Measurements from ENCODE around the gene AP5S1. TPM values are rescaled to one million over a fixed set of nuclear protein-coding genes. Genes with fewer than 3 reads are reported as not detected.
"Not testable (repeated sequence)": the region's sequence is repeated elsewhere in the genome, so short reads cannot be mapped to it uniquely, and the experiment has no call there.

AP5S1 gene
- total RNA-seq, 1 donor from 2014 or later = 14.4 TPM

DNA sequence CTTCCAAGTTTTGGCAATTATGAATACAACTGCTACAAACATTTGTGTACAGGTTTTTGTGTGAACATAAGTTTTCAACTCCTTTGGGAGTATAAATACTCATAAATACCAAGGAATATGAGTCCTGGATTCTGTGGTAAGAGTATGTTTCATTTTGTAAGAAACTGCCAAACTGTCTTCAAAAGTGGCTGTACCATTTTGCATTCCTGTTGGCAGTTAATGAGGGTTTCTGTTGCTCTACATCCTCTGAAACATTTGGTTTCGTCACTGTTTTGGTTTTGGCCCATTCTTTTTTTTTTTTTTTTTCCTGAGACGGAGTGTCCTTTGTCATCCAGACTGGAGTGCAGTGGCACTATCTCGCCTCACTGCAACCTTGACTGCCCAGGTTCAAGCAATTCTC is 8.5 kb downstream of the AP5S1 start:
- H3K4me3 ChIP-seq (ENCODE audit: low read depth, low read length) = no peak overlapping the region
- TF ChIP-seq, protein P1, sequence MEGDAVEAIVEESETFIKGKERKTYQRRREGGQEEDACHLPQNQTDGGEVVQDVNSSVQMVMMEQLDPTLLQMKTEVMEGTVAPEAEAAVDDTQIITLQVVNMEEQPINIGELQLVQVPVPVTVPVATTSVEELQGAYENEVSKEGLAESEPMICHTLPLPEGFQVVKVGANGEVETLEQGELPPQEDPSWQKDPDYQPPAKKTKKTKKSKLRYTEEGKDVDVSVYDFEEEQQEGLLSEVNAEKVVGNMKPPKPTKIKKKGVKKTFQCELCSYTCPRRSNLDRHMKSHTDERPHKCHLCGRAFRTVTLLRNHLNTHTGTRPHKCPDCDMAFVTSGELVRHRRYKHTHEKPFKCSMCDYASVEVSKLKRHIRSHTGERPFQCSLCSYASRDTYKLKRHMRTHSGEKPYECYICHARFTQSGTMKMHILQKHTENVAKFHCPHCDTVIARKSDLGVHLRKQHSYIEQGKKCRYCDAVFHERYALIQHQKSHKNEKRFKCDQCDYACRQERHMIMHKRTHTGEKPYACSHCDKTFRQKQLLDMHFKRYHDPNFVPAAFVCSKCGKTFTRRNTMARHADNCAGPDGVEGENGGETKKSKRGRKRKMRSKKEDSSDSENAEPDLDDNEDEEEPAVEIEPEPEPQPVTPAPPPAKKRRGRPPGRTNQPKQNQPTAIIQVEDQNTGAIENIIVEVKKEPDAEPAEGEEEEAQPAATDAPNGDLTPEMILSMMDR (conservative IDR thresholded peaks at IDR 0.05; ENCODE audit: low read depth, low read length) = no peak
- no peak for DNase-seq (ENCODE audit: low read depth)

DNA sequence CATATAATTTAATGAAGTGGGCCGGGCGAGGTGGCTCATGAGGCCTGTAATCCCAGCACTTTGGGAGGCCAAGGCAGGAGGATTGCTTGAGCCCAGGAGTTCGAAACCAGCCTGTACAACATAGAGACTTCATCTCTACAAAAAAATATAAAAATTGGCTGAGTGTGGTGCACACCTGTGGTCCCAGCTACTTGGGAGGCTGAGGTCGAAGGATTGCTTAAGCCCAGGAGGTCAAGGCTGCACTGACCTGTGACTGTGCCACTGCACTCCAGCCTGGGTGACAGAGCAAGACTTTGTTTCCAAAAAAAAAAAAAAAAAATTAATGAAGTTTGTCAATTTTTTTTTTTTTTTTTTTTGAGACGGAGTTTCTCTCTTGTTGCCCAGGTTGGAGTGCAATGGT is 9.5 kb downstream of the AP5S1 start:
- not testable (repeated sequence) for DNase-seq (ENCODE audit: low read depth); H3K4me3 ChIP-seq (ENCODE audit: low read depth, low read length)

DNA sequence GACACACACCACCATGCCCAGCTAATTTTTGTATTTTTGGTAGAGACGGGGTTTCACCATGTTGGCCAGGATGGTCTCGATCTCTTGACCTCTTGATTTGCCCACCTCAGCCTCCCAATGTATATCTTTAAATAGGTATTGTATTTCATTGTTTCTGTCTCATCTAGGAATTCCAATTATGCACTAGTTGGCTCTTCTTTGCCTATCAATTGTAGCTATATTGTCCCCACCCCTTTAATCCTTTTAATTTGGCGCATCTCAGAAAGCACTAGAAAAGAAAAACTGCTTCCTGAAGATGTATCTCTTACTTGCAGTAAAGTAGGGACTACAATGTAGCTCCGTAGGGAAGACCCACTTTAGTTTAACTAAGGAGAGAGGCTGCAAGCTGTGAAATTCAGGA is 15.8 kb downstream of the AP5S1 start:
- TF ChIP-seq, protein P1 (conservative IDR thresholded peaks at IDR 0.05; ENCODE audit: low read depth, low read length) = no peak
- H3K4me3 ChIP-seq (ENCODE audit: low read depth, low read length) = no peak overlapping the region

DNA sequence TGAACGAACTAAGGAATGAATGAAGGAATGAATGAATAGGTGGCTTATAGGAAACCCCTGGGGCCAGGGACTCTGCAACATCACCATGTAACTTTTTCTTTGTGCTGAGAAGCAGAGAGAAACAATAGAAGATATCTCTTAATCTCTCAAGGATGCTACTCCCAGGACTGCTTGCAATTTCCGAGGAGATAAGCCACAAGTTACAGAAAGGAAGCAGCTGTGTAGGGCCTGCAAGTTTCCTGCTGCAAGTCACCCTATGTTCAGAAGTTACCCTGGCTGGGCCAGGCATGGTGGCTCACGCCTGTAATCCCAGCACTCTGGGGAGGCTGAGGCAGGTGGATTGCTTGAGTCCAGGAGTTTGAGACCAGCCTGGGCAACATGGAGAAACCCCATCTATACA is 19.0 kb downstream of the AP5S1 start:
- DNase-seq (ENCODE audit: low read depth) = no peak
- H3K4me3 ChIP-seq (ENCODE audit: low read depth, low read length) = no peak overlapping the region
- TF ChIP-seq, protein P1 (conservative IDR thresholded peaks at IDR 0.05; ENCODE audit: low read depth, low read length) = no peak

More for the DNA sequence above, 15.8 kb downstream of the AP5S1 start:
- no peak for DNase-seq (ENCODE audit: low read depth)

DNA sequence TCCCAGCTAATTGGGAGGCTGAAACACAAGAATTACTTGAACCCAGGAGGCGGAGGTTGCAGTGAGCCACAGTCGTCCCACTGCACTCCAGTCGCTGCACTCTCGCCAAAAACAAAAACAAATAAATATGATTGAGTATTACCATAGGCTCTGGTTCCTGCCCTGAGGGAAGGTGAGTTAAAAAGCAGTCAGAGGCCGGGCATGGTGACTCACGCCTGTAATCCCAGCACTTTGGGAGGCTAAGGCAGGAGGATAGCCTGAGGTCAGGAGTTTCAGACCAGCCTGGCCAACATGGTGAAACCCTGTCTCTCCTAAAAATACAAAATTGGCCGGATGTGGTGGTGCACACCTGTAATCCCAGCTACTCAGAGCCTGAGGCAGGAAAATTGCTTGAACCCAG is 19.9 kb downstream of the AP5S1 start:
- not testable (repeated sequence) for DNase-seq (ENCODE audit: low read depth); H3K4me3 ChIP-seq (ENCODE audit: low read depth, low read length)

DNA sequence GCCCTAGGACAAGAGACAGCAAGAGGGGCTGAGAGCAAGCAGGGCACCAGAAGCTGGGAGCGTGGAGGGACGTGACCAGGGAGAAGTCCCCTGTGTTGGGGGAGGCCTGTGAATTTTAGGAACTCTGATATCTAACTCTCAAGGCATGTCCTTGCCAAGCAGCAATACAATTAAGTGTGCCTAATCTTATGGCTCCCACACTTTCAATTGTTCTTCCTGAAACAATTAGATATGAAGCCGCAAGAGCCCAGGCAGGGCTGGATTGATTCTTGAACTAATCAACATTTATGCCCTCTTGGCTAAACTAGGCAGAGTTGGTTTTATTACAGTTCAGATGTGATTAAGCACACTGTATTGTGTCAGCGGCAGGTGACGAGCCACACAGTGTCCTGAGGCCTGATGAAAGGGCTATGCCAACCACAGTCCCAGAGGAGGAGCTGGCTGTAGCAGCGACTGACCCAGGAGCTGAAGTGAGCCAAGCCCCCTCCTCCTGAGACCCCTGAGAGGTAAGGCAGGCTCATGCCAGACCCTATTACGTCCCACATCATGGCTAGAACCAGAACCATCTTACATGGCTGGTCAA is 22.1 kb downstream of the AP5S1 start:
- TF ChIP-seq, protein P1 (conservative IDR thresholded peaks at IDR 0.05; ENCODE audit: low read depth, low read length) = no peak
- no peak overlapping the region for H3K4me3 ChIP-seq (ENCODE audit: low read depth, low read length)
- DNase-seq (ENCODE audit: low read depth) = no peak

DNA sequence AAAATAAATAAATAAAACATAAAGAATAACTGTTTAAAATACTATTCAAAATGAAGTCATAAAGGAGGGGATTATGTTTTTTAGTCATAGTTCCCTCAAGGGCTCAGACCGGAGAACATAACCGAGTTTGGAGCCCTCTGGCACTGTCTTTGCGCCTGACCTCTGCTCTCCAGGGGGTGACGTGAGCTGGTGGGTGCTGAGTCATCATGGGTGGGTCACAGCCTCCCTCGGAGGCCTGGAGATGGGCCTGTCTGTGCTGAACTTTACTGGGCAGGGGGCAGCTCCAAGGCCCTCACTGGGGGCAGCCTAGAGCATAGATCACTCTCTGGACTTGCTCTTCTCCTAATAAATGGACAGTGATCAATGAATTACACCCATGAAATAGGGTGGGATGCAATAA is 23.1 kb downstream of the AP5S1 start:
- no peak for DNase-seq (ENCODE audit: low read depth)
- TF ChIP-seq, protein P1 (conservative IDR thresholded peaks at IDR 0.05; ENCODE audit: low read depth, low read length) = no peak
- H3K4me3 ChIP-seq (ENCODE audit: low read depth, low read length) = no peak overlapping the region

DNA sequence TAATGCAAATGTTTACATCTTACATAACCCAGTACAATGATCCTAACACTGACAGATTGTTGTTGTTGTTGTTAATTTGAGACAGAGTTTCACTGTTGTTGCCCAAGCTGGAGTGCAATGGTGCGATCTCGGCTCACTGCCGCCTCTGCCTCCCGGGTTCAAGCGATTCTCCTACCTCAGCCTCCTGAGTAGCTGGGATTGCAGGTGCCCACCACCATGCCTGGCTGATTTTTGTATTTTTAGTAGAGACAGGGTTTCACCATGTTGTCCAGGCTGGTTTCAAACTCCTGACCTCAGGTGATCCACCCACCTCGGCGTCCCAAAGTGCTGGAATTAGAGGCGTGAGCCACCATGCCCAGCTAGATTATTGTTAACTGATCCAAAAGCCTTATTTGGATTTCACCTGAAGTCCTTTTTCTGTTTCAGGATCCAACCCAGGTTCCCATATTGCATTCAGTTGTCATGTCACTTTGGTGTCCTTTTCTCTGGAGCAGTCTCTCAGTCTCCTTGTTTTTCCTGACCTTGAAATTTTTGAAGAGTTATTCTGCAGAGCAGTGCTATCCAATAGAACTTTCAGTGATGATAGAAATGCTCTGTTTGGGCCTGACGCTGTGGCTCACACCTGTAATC is 23.8 kb downstream of the AP5S1 start:
- not testable (repeated sequence) for DNase-seq (ENCODE audit: low read depth); H3K4me3 ChIP-seq (ENCODE audit: low read depth, low read length)
